Right renal cortex interstitium (tissue), 3 donors: ENCODE measurements around the gene SYTL3. TPM values are rescaled to one million over a fixed set of nuclear protein-coding genes. Genes with fewer than 3 reads are reported as not detected.

ENCODE experiments used
- DNase-seq, 3 donors: peaks; one replicate each; pipeline ENCODE4 v3.0.0-alpha.2; 2013; ENCODE audit warnings: low read depth in 3 of 3, low spot score in 2 of 3
- polyA plus RNA-seq, 3 donors: library from polyadenylated mRNA; unstranded; fragments of 120-200 nt; gene quantifications; one replicate each; pipeline ENCODE4 v1.2.1, GENCODE V29; 2013; ENCODE audit not compliant: insufficient read length in 3 of 3

The SYTL3 gene
- polyA plus RNA-seq, 3 donors: 3.5 to 4.4 (median 3.8) TPM

DNA sequence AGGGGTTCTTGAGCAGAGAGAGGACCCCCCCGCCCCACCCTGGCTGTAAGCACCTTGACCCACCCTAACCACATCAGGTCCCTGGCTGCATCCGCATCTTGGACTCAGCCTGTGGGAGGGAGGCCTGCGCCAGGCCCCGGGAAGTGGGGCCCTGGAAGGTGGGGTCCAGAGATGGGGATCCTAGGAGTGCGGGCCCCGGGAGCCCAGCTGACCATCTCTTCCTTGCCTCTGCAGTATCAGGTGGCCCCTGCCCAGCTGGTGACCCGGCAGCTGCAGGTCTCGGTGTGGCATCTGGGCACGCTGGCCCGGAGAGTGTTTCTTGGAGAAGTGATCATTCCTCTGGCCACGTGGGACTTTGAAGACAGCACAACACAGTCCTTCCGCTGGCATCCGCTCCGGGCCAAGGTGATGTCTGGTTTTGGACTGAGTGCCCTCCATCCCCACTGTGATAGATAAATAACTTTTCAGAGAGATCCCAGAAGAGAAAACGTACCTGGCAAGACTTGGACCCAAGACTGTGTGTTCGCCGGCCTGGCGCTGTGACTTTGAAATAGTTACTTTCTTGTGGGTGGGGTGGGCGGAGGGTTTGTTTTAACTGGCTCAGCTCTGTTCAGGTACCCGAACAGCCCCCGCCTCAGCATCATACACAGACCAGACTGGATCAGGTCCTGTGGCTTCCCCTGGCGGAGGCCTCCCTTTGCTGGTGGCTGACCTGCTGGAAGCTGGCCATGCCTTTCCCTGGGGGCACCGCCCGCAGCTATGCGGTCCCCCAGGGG lies 107.3 kb downstream of the SYTL3 start:
- no peak for DNase-seq

DNA sequence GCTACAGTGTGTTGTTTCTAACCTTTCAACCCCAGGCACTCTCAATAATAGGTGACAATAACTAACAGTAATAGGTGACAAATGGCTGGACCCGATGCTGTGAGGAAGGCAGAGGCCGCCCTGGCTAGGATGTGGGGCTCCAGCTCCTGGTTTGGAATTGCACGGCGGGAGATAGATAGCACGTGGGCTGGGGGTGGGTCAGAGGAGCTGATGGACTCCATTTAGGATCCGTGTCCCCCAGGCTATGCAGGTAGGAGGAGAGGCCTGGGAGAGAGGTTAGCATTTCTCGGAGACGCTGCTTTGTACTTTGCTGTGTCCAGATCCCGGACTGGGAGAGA lies 107.9 kb downstream of the SYTL3 start:
- no peak for DNase-seq

GRCh38 chr6:158758451-158758860 lies 108.6 kb downstream of the SYTL3 start:
- DNase-seq: peak in 2 of 3 donors; percentile 47 to 61

- no peak for DNase-seq
Observed at GRCh38 chr6:158758941-158759479, 109.2 kb downstream of the SYTL3 start.

DNA sequence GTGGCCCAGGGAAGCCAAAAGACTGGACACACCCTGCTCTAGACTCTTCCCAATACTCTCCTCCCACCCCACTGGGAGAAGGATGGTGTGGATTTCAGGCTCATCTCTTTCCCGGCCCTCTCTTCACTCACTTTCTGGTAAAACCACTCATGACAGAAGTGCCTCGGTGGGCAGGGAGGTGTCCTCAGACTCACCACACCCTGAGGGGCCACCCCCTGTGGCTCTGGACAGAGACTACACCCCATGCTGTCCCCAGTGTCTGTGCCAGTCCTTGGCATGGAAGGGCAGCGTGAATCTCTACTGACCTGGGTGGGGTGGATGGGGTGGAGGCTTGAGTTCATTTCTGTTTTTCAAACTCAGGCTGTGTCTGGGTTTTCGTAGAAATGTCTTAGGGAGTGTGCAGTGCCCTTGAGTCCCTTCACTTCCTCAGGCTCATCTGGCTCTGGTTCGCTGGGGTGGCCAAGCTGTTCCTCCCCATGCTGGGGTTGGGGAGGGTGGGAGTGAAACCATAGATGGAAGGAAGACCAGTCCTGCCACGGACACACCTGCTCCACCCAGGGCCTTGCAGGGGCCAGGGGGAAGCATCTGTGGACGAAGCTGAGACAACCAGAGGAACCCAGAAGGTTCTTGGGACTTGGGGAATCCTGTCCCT lies 110.2 kb downstream of the SYTL3 start:
- DNase-seq: no peak

- no peak for DNase-seq
Observed at GRCh38 chr6:158760618-158761250, 110.9 kb downstream of the SYTL3 start.

DNA sequence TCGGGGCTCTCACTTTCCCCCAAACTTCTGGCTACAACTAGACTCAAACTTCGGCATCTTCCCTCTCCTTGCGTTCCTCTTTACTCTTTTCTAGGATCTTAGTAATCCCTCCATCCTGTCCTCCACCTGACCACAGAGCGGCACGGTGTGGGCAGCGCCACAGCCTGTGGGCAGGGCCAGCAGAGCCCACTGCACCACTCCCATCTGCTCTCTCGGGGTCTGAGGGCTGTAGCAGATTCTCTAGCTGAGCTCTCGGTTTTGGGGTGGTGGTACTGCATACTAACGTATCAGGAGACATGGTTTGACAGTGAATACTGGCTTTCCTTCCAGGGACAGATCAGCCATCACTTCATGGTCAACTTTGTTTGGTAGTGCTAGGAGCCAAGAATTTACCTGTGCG lies 111.9 kb downstream of the SYTL3 start:
- no peak for DNase-seq

GRCh38 chr6:158762787-158763433 lies 113.1 kb downstream of the SYTL3 start:
- DNase-seq: no peak

- DNase-seq: no peak
Observed at GRCh38 chr6:158763434-158764182, 113.8 kb downstream of the SYTL3 start.

GRCh38 chr6:158764183-158764849 lies 114.5 kb downstream of the SYTL3 start:
- no peak for DNase-seq

DNA sequence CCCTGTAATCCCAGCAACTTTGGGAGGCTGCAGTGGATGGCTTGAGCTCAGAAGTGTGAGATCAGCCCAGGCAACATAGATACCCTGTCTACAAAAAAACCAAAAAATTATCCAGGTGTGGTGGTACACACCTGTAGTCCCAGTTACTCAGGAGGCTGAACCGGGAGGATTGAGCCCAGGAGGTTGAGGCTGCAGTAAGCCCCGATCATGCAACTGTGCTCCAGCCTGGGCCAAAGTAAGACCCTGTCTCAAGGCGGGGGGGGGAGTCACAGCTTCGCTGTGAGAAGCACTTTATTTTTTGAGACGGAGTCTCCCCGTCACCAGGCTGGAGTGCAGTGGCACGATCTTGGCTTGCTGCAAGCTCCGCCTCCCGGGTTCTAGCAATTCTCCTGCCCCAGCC lies 115.1 kb downstream of the SYTL3 start:
- DNase-seq: no peak

DNA sequence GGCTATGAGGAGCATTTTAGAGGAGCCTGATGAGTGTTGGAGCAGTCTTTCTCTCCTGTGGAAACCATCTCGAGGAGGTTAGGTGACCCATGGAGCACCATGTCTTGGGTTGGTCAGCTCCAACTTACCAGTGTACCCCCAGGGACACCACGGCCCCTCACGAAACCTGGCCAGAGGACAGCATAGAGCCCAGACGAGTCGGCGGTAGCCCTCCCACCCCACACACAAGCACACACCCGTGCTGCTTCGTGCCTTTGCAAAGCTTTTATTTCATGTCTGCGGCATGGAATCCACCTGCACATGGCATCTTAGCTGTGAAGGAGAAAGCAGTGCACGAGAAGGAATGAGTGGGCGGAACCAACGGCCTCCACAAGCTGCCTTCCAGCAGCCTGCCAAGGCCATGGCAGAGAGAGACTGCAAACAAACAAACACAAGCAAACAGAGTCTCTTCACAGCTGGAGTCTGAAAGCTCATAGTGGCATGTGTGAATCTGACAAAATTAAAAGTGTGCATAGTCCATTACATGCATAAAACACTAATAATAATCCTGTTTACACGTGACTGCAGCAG lies 115.7 kb downstream of the SYTL3 start:
- DNase-seq: no peak

DNA sequence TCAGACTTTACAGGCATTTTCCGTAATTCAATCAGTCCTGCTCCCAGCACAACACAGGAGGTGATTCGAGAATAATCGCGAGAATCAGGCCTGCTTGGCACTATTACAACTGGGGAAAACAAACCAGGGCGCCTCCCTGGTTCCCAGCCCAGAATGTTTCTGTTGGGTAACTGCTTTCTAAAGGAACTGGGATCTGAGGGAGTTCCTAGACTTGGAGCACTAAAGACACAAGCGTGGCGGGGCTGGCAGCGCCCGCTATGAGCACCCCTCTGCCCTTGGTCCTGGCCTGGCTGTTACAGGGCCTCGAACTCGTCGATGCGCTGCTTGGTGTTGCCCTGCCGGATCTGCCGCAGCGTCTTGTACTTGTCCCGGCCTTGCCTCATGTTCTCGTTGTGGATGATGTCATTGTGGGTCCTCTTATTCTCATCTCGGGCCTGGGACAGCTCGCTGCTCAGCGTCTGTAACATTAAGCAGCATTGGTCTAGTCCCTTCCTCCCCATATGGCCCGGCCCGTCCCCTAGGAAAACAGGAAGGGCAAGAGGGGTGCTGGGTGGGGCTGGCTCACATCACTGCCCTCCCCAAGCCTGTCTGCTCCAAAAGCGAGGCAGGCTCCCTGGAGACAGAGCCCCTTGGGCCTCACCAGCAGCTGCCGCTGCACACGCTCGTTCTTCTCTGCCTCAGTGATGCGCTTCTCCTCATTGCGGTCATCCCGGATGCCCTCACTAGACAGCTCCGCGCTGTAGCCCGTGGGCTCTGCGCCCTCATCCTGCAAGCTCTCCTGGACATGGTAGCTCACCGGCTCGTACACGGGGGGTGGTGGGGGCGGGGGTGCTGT lies 117.0 kb downstream of the SYTL3 start:
- no peak for DNase-seq

- no peak for DNase-seq
Observed at GRCh38 chr6:158767709-158768108, 117.9 kb downstream of the SYTL3 start.

DNA sequence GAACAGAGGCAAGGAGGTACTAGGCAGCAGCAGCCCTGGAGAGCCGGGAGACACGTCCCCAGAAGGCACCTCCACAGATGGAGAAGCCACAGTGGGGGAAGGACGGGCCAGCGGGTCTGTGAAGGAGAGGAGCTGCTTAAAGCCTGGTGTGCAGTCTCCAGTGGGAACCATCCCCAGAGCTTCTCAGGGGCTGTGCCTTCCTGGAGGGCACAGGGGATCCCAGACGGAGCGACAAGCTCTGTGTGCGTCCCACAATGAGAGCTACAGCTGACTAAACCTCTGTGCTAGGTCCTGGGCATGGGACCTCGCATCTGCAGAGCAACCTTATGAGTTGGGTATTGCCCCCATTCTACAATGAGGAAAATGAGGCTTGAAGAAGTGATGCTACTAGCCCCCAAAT lies 118.6 kb downstream of the SYTL3 start:
- no peak for DNase-seq

DNA sequence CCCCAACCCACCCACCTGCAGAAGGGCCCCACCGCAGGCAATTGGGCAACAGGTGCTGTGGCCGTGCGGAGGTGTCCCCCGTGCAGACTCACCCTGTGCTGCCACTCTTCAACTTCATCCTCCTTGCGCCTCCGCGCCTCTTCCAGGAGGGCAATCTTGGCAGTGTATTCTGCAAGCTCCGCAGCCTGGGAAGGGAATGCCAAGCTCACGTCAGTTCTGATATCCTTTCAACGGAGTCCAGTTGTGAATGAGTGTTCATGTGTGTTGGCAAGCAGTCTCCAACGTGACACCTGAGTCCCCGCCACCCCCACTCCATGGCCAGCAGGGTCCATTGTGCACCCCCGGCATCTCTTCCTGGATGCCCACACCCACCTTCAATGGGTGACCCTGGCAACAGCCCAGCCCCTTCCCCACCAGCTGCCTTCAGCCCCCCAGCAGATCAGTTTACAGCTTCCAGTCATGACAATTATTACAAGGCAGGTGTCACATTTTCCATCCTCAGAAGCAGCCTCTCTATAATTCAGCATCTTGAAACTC lies 119.4 kb downstream of the SYTL3 start:
- DNase-seq: no peak

DNA sequence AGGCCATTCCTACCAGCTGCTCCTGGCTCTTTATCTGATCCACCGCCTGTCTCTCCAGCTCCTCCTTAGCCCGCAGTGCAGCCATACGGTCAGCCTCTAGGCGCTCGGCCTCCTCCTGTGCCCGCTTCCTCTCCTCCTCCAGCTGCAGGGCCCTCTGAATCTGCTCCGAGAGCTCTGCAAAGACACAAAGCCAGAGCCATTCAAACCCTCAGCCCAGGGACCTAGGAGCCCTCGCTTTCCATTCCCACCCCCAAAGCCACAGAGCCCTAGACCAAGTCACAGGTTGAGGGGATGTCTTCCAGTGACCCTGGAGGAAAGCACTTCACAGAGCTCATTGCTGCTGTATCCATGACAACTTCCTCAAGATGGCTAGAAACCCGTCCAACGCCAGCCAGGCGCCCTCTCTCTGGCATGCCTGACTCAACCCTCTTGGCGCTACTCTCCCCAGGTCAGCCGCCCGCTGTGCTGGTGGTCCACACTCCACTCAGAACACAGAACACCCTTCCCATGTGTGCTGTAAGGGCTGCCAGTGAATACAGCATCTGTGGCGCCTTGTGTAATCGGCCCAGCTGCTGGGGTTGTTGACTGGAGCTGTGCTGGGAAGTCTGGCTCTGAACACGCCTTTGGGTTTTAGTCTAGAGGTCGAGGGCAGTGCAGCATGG lies 120.0 kb downstream of the SYTL3 start:
- no peak for DNase-seq
